C4-2B (cell line): Measurements from ENCODE around the gene KCTD14.

Source experiments
- CTCF ChIP-seq: fragments of 450-650 bp; conservative IDR thresholded peaks from 2 replicates; pipeline ENCODE4 v1.5.1; 2017; ENCODE audit warnings: mild to moderate bottlenecking
- ZFX ChIP-seq: fragments of 450-650 bp; IDR thresholded peaks from 2 replicates; pipeline ENCODE4 v1.6.1; 2017

- TF ChIP-seq CTCF, result no peak
- TF ChIP-seq ZFX, result no peak
These were observed 13.2 kb upstream of the KCTD14 start for GRCh38 chr11:78036313-78036712.
